ENCODE data around the gene ARHGEF2. TPM values are rescaled to one million over a fixed set of nuclear protein-coding genes. Genes with fewer than 3 reads are reported as not detected.

ARHGEF2 gene
- total and polyA plus RNA-seq, 2 donors (not counting 3 experiments of a cell fraction or from before 2014, with no cell fraction given), result 59.2 to 118 TPM

GRCh38 chr1:155971910-155972809 is 6.2 kb downstream of the ARHGEF2 start:
- Histone ChIP-seq H3K4me2 (ENCODE audit: insufficient read depth, low read length) (no peak overlapping the region), H4K20me1 (replicated peaks; ENCODE audit: control insufficient read depth, extremely low read depth, insufficient read depth, low read length) (no peaks in the 10 kb centered on the region)

More at GRCh38 chr1:155971910-155972809, 6.2 kb downstream of the ARHGEF2 start:
- Histone ChIP-seq H3K79me2 (ENCODE audit: control insufficient read depth, insufficient read depth, low read length) (peaks cover 85% of the 10 kb centered on the region), H3K9me1 (replicated peaks; ENCODE audit: control insufficient read depth, extremely low read depth, insufficient read depth, low read length) (no peaks in the 10 kb centered on the region), H3K27me3 (ENCODE audit: control insufficient read depth in 2 of 2, insufficient read depth in 2 of 2, low read length in 2 of 2) (no peaks in the 10 kb centered on the region), H3K36me3 (ENCODE audit: control insufficient read depth in 2 of 2, extremely low read depth in 1 of 2, insufficient read depth in 2 of 2, low read length in 2 of 2) (peaks cover 0 to 6% of the 10 kb centered on the region in 2 experiments), H3K4me1 (ENCODE audit: control insufficient read depth, extremely low read depth, insufficient read depth, low read length) (peaks cover 85% of the 10 kb centered on the region), H3K27ac (ENCODE audit: insufficient read depth, low read depth, low read length) (no peak overlapping the region), H3K9ac (replicated peaks; ENCODE audit: extremely low read depth, insufficient read depth, low read length) (no peak overlapping the region), H3K9me3 (replicated peaks; ENCODE audit: control insufficient read depth, insufficient read depth, low read length) (no peaks in the 10 kb centered on the region), H2AFZ (ENCODE audit: low read depth, low read length) (no peak overlapping the region), H3K4me3 (replicated peaks in 1 of 3; ENCODE audit: insufficient read depth in 1 of 3, low read depth in 1 of 3, low read length in 3 of 3) (no peak overlapping the region)
- intact Hi-C loops (cut with micrococcal nuclease), result no loop called here
- dilution Hi-C loops (cut with MboI; ENCODE audit: extremely low pct_ligation_motif_present, low sequenced_read_pairs), result no loop called here
- FAIRE-seq (peak; percentile 21), DNase-seq (ENCODE audit: low read depth, low spot score) (no peak)
- ChIA-PET CTCF (interaction anchor here (0.8 to 2.0 kb wide), 2 partner anchors 11 kb away, joined by 4 to 20 read pairs; no protein-coding TSS in a partner anchor), POLR2A (no interaction called here)
- no TSS peak for BruUV-seq (replicated peaks)
- TF ChIP-seq CTCF (IDR thresholded peaks at IDR 0.05; ENCODE audit: extremely low read depth in 1 of 2, insufficient read depth in 1 of 2, low read depth in 1 of 2, low read length in 2 of 2) (no peak), JUN (IDR thresholded peaks at IDR 0.05; ENCODE audit: borderline replicate concordance, insufficient read depth, insufficient read length, low read depth) (no peak), POLR2AphosphoS5 (IDR thresholded peaks at IDR 0.05; ENCODE audit: insufficient read depth, low read depth, low read length) (no peak)

Measured in endothelial cell of umbilical vein (primary cell).